CD14-positive monocyte (primary cell): ENCODE results near the gene IFIT5. TPM values are rescaled to one million over a fixed set of nuclear protein-coding genes. Genes with fewer than 3 reads are reported as not detected.
A peak's percentile ranks its signal among the peaks of the same experiment; 100 is the strongest.

Source experiments
- DNase-seq, 3 donors: peaks; one replicate each; pipeline ENCODE4 v3.0.0-alpha.2; 2011 to 2022
- H2AFZ ChIP-seq: 2 replicates; pipeline ENCODE4 v1.6.0; 2012; ENCODE audit warnings: mild to moderate bottlenecking, low read depth, low read length, inconsistent platforms; ENCODE audit not compliant: insufficient read depth, poor library complexity, severe bottlenecking
- H3K27ac ChIP-seq, 2 donors: 1 replicate in 1 of 2; 2 replicates in 1 of 2; pipeline ENCODE4 v1.5.1; 2012 to 2013; ENCODE audit warnings: low read length in 2 of 2, control low read depth in 1 of 2, inconsistent platforms in 1 of 2, low read depth in 1 of 2, mild to moderate bottlenecking in 1 of 2
- H3K27me3 ChIP-seq, 2 donors: one replicate each; pipeline versions ENCODE4 v1.6.0 to v1.6.1; 2011 to 2013; ENCODE audit warnings: low read length in 2 of 2; ENCODE audit not compliant: control insufficient read depth in 2 of 2, insufficient read depth in 2 of 2
- H3K36me3 ChIP-seq, 2 donors: replicated peaks in 1 of 2; 1 replicate in 1 of 2; 2 replicates in 1 of 2; pipeline versions ENCODE4 v1.5.1 to v1.6.1; 2012 to 2013; ENCODE audit warnings: low read length in 2 of 2, control low read depth in 1 of 2, inconsistent platforms in 1 of 2, mild to moderate bottlenecking in 1 of 2; ENCODE audit not compliant: insufficient read depth in 2 of 2, control insufficient read depth in 1 of 2
- H3K4me1 ChIP-seq, 2 donors: 1 replicate in 1 of 2; 2 replicates in 1 of 2; pipeline versions ENCODE4 v1.5.1 to v1.6.1; 2012 to 2013; ENCODE audit warnings: low read length in 2 of 2, control low read depth in 1 of 2, inconsistent platforms in 1 of 2, mild to moderate bottlenecking in 1 of 2, moderate library complexity in 1 of 2; ENCODE audit not compliant: insufficient read depth in 2 of 2, control insufficient read depth in 1 of 2
- H3K4me2 ChIP-seq: replicated peaks from 2 replicates; pipeline ENCODE3; 2012; ENCODE audit warnings: low read length, moderate library complexity, mild to moderate bottlenecking; ENCODE audit not compliant: poor library complexity, severe bottlenecking; ENCODE audit errors: extremely low read depth
- H3K4me3 ChIP-seq, 3 experiments: fragments of 200-600 bp in 1 of 3; sonication (generic) in 1 of 3; replicated peaks in 1 of 3; 1 replicate in 2 of 3; 2 replicates in 1 of 3; pipeline ENCODE4 v1.5.1; 2011 to 2013; ENCODE audit warnings: low read length in 3 of 3, mild to moderate bottlenecking in 3 of 3, control low read depth in 2 of 3, low read depth in 2 of 3, inconsistent platforms in 1 of 3, moderate library complexity in 1 of 3
- H3K79me2 ChIP-seq: 2 replicates; pipeline ENCODE4 v1.6.0; 2012; ENCODE audit warnings: mild to moderate bottlenecking, control low read depth, inconsistent platforms, low read length, moderate library complexity; ENCODE audit not compliant: insufficient read depth
- H3K9ac ChIP-seq: 2 replicates; pipeline ENCODE4 v1.6.0; 2017; ENCODE audit warnings: low read length, mild to moderate bottlenecking; ENCODE audit not compliant: insufficient read depth, poor library complexity, severe bottlenecking
- H3K9me3 ChIP-seq, 2 donors: replicated peaks in 1 of 2; 1 replicate in 1 of 2; 2 replicates in 1 of 2; pipeline versions ENCODE4 v1.5.1 to v1.6.1; 2012 to 2013; ENCODE audit warnings: low read length in 2 of 2, control low read depth in 1 of 2; ENCODE audit not compliant: control insufficient read depth in 1 of 2, insufficient read depth in 1 of 2
- H4K20me1 ChIP-seq: 2 replicates; pipeline ENCODE4 v1.6.0; 2012; ENCODE audit warnings: mild to moderate bottlenecking, low read length, control low read depth, moderate library complexity; ENCODE audit not compliant: insufficient read depth
- H3K27ac Mint-ChIP-seq, 7 donors: one replicate each; pipeline ENCODE4 v1.8.0; 2020; ENCODE audit warnings: mild to moderate bottlenecking in 7 of 7, mixed read lengths in 7 of 7, moderate library complexity in 6 of 7, inconsistent platforms in 2 of 7
- H3K27me3 Mint-ChIP-seq, 3 donors: one replicate each; pipeline ENCODE4 v1.8.0; 2021 to 2022; ENCODE audit warnings: low read depth in 3 of 3, mild to moderate bottlenecking in 3 of 3, mixed read lengths in 3 of 3, moderate library complexity in 3 of 3, inconsistent platforms in 1 of 3
- H3K36me3 Mint-ChIP-seq, 2 donors: one replicate each; pipeline ENCODE4 v1.8.0; 2020; ENCODE audit warnings: mixed read lengths in 2 of 2, inconsistent platforms in 1 of 2, mild to moderate bottlenecking in 1 of 2
- H3K4me1 Mint-ChIP-seq: one replicate; pipeline ENCODE4 v1.8.0; 2020; ENCODE audit warnings: mild to moderate bottlenecking, mixed read lengths
- H3K4me3 Mint-ChIP-seq, 2 donors: one replicate each; pipeline ENCODE4 v1.8.0; 2020; ENCODE audit warnings: mild to moderate bottlenecking in 2 of 2, mixed read lengths in 2 of 2, moderate library complexity in 1 of 2
- H3K9me3 Mint-ChIP-seq, 7 donors: one replicate each; pipeline ENCODE4 v1.8.0; 2020 to 2022; ENCODE audit warnings: mixed read lengths in 7 of 7, mild to moderate bottlenecking in 6 of 7, moderate library complexity in 6 of 7, inconsistent platforms in 2 of 7
- CTCF ChIP-seq: fragments of 200-600 bp; IDR thresholded peaks from one replicate; pipeline ENCODE4 v1.8.0; 2022; ENCODE audit warnings: antibody characterized with exemption, mild to moderate bottlenecking
- WGBS: methylation state at CpG from one replicate; pipeline ENCODE4 v1.1.5; 2013; ENCODE audit warnings: missing lambda C conversion rate; ENCODE audit not compliant: insufficient coverage; 5-methylcytosine and 5-hydroxymethylcytosine counted together
- intact Hi-C, 2 donors: fragments of 100-400 bp; cut with micrococcal nuclease; formaldehyde crosslinking; loops; one replicate each; pipeline versions ENCODE4 v1.15.0 to v1.15.1; 2023
- polyA minus RNA-seq: library from RNA; depleted of rRNA, polyadenylated mRNA; stranded (reverse); fragments of >200 nt; gene quantifications from 2 replicates; pipeline ENCODE4 v1.2.3, GENCODE V29; 2012
- polyA plus RNA-seq, 3 donors: library from polyadenylated mRNA; depleted of rRNA in 1 of 3; unstranded in 2 of 3; stranded (reverse) in 1 of 3; fragments of 300-500 nt in 2 of 3; fragments of >200 nt in 1 of 3; fragmentation: Illumina TruSeq in 2 of 3; gene quantifications; 1 replicate in 2 of 3; 2 replicates in 1 of 3; pipeline ENCODE4 v1.2.3, GENCODE V29; 2012 to 2021
- total RNA-seq, 12 experiments: library from RNA in 1 of 12; stranded (reverse) in 1 of 12; fragments of 120-200 nt in 1 of 12; gene quantifications; one replicate each; pipeline ENCODE4 v1.2.4 and lab custom pipeline; 2013 to 2026; ENCODE audit warnings: mixed read lengths in 6 of 12, inconsistent platforms in 1 of 12

IFIT5 gene, protein sequence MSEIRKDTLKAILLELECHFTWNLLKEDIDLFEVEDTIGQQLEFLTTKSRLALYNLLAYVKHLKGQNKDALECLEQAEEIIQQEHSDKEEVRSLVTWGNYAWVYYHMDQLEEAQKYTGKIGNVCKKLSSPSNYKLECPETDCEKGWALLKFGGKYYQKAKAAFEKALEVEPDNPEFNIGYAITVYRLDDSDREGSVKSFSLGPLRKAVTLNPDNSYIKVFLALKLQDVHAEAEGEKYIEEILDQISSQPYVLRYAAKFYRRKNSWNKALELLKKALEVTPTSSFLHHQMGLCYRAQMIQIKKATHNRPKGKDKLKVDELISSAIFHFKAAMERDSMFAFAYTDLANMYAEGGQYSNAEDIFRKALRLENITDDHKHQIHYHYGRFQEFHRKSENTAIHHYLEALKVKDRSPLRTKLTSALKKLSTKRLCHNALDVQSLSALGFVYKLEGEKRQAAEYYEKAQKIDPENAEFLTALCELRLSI
- total RNA-seq (2013) = 24.6 TPM
- 1 to 10 TPM; 2.4 to 8.0 (median 5.8) TPM for polyA plus RNA-seq
- polyA minus RNA-seq = 5.8 and 10.5 TPM in 2 replicates
- total RNA-seq (lab: John Stamatoyannopoulos, UW) = 4.6 to 253 (median 9.0) reads per million in 11 experiments

- peak within 1 kb of the TSS; percentile 89 to 99 for H3K4me3 Mint-ChIP-seq
- H3K4me1 Mint-ChIP-seq = peaks cover 53% of the 10 kb centered on the region
- peaks cover 50% of the 10 kb centered on the region for H3K79me2 ChIP-seq
- H3K9ac ChIP-seq = peak within 1 kb of the TSS; percentile 96
- peaks cover 6% of the 10 kb centered on the region in 2 donors for H3K9me3 ChIP-seq
- peaks cover 29 to 36% of the 10 kb centered on the region in 2 donors for H3K4me1 ChIP-seq
- intact Hi-C loops = loop anchor here in 1 of 2 donors (10.0 kb wide), 1 partner anchor 110 kb away; the partner anchor contains the start of gene IFIT2
- TF ChIP-seq CTCF = no peak
- H3K27ac ChIP-seq = peak within 1 kb of the TSS; percentile 89 to 94
- H3K4me2 ChIP-seq = peak within 1 kb of the TSS; percentile 76
- H3K36me3 Mint-ChIP-seq = peaks cover 24 to 29% of the 10 kb centered on the region in 2 donors
- H3K27me3 ChIP-seq = no peaks in the 10 kb centered on the region
- DNase-seq = peak; percentile 58 to 74 (median 69)
- H3K36me3 ChIP-seq = peaks cover 9 to 20% of the 10 kb centered on the region in 2 donors
- peak within 1 kb of the TSS; percentile 97 for H2AFZ ChIP-seq
- peak within 1 kb of the TSS; percentile 71 to 95 (median 72) for H3K4me3 ChIP-seq
- peaks cover 0 to 8% (median 0%) of the 10 kb centered on the region in 3 donors for H3K27me3 Mint-ChIP-seq
- peaks cover 5 to 10% (median 9%) of the 10 kb centered on the region in 7 donors for H3K9me3 Mint-ChIP-seq
- peaks cover 35% of the 10 kb centered on the region for H4K20me1 ChIP-seq
- under 1% methylated on average over 48 of the region's 48 CpGs for WGBS
- H3K27ac Mint-ChIP-seq = peak within 1 kb of the TSS; percentile 94 to 99 (median 96)
Measured at GRCh38 chr10:89414146-89414878, at the start of gene IFIT5. Gene IFIT5 (plus strand): TSS chr10:89414568. CDS start chr10:89414799, 231 bp downstream.

GRCh38 chr10:89367529-89367928 is 46.8 kb upstream of the IFIT5 start:
- no peaks in the 10 kb centered on the region for H3K9me3 ChIP-seq
- 92% methylated on average over 2 of the region's 4 CpGs for WGBS
- H3K79me2 ChIP-seq = no peaks in the 10 kb centered on the region
- H3K27me3 Mint-ChIP-seq = peaks cover 0 to 2% (median 0%) of the 10 kb centered on the region in 3 donors
- DNase-seq = no peak
- no peaks in the 10 kb centered on the region for H3K36me3 Mint-ChIP-seq
- TF ChIP-seq CTCF = no peak
- H3K4me1 Mint-ChIP-seq = peaks cover 32% of the 10 kb centered on the region
- H3K4me1 ChIP-seq = peaks cover 18 to 23% of the 10 kb centered on the region in 2 donors
- H3K4me3 Mint-ChIP-seq = no peak overlapping the region
- H3K4me2 ChIP-seq = no peak overlapping the region
- no peak overlapping the region for H2AFZ ChIP-seq
- H4K20me1 ChIP-seq = no peaks in the 10 kb centered on the region
- no peaks in the 10 kb centered on the region for H3K27me3 ChIP-seq
- H3K36me3 ChIP-seq = no peaks in the 10 kb centered on the region
- peak overlapping the region in 2 of 7 donors; percentile 33 to 34 for H3K27ac Mint-ChIP-seq
- no peak overlapping the region for H3K27ac ChIP-seq
- intact Hi-C loops = no loop called here
- H3K9ac ChIP-seq = no peak overlapping the region
- H3K4me3 ChIP-seq = no peak overlapping the region
- H3K9me3 Mint-ChIP-seq = peaks cover 0 to 2% (median 0%) of the 10 kb centered on the region in 7 donors
